ENCODE results near the gene TDP2. TPM values are rescaled to one million over a fixed set of nuclear protein-coding genes. Genes with fewer than 3 reads are reported as not detected.
"Not testable (repeated sequence)": the region's sequence is repeated elsewhere in the genome, so short reads cannot be mapped to it uniquely, and the experiment has no call there.

The TDP2 gene
- total RNA-seq, 1 donor from 2014 or later, result 24.8 TPM

- Mint-ChIP-seq H3K9me3 (no peaks in the 10 kb centered on the region), H3K4me3 (no peak overlapping the region), H3K4me1 (no peaks in the 10 kb centered on the region), H3K27ac (no peak overlapping the region), H3K27me3 (ENCODE audit: low read depth) (no peaks in the 10 kb centered on the region), H3K36me3 (peaks cover 8% of the 10 kb centered on the region)
- no peak for DNase-seq (ENCODE audit: low spot score in 2 of 2, unreplicated experiment in 2 of 2)
- no peak for TF ChIP-seq CTCF (IDR thresholded peaks at IDR 0.05; ENCODE audit: unreplicated experiment)
Measured at GRCh38 chr6:24689964-24690363, 23.3 kb upstream of the TDP2 start.

GRCh38 chr6:24686946-24687345, 20.2 kb upstream of the TDP2 start:
- Mint-ChIP-seq H3K27me3 (ENCODE audit: low read depth) (no peaks in the 10 kb centered on the region), H3K36me3 (peaks cover 13% of the 10 kb centered on the region), H3K4me3 (no peak overlapping the region), H3K9me3 (no peaks in the 10 kb centered on the region), H3K4me1 (no peaks in the 10 kb centered on the region), H3K27ac (no peak overlapping the region)
- no peak for DNase-seq (ENCODE audit: low spot score in 2 of 2, unreplicated experiment in 2 of 2)
- no peak for TF ChIP-seq CTCF (IDR thresholded peaks at IDR 0.05; ENCODE audit: unreplicated experiment)

- H3K27ac Mint-ChIP-seq, result no peak overlapping the region
- DNase-seq (ENCODE audit: low spot score in 2 of 2, unreplicated experiment in 2 of 2), result no peak
- no peak overlapping the region for H3K4me3 Mint-ChIP-seq
- H3K9me3 Mint-ChIP-seq, result peaks cover 3% of the 10 kb centered on the region
- TF ChIP-seq CTCF (IDR thresholded peaks at IDR 0.05; ENCODE audit: unreplicated experiment), result no peak
- no peaks in the 10 kb centered on the region for H3K4me1 Mint-ChIP-seq
- H3K36me3 Mint-ChIP-seq, result peaks cover 16% of the 10 kb centered on the region
- H3K27me3 Mint-ChIP-seq (ENCODE audit: low read depth), result no peaks in the 10 kb centered on the region
Measured at GRCh38 chr6:24686408-24686807, 19.7 kb upstream of the TDP2 start.

- Mint-ChIP-seq H3K4me3 (no peak overlapping the region), H3K27ac (no peak overlapping the region), H3K27me3 (ENCODE audit: low read depth) (no peaks in the 10 kb centered on the region), H3K36me3 (peaks cover 20% of the 10 kb centered on the region), H3K9me3 (peaks cover 4% of the 10 kb centered on the region), H3K4me1 (no peaks in the 10 kb centered on the region)
- DNase-seq (ENCODE audit: low spot score in 2 of 2, unreplicated experiment in 2 of 2), result no peak
- no peak for TF ChIP-seq CTCF (IDR thresholded peaks at IDR 0.05; ENCODE audit: unreplicated experiment)
Measured at GRCh38 chr6:24683297-24684296, 16.9 kb upstream of the TDP2 start.

GRCh38 chr6:24680582-24680981, 13.9 kb upstream of the TDP2 start:
- H3K4me3 Mint-ChIP-seq, result no peak overlapping the region
- H3K36me3 Mint-ChIP-seq, result peaks cover 22% of the 10 kb centered on the region
- no peak overlapping the region for H3K27ac Mint-ChIP-seq
- H3K9me3 Mint-ChIP-seq, result peaks cover 14% of the 10 kb centered on the region
- DNase-seq (ENCODE audit: low spot score in 2 of 2, unreplicated experiment in 2 of 2), result no peak
- no peaks in the 10 kb centered on the region for H3K4me1 Mint-ChIP-seq
- TF ChIP-seq CTCF (IDR thresholded peaks at IDR 0.05; ENCODE audit: unreplicated experiment), result no peak
- H3K27me3 Mint-ChIP-seq (ENCODE audit: low read depth), result no peaks in the 10 kb centered on the region

GRCh38 chr6:24678792-24679352, 12.2 kb upstream of the TDP2 start:
- H3K27ac Mint-ChIP-seq; DNase-seq (ENCODE audit: low spot score in 2 of 2, unreplicated experiment in 2 of 2); H3K27me3 Mint-ChIP-seq (ENCODE audit: low read depth); H3K4me3 Mint-ChIP-seq; H3K4me1 Mint-ChIP-seq: not testable (repeated sequence)
- peaks cover 21% of the 10 kb centered on the region for H3K9me3 Mint-ChIP-seq
- H3K36me3 Mint-ChIP-seq, result peaks cover 32% of the 10 kb centered on the region
